H9 (cell line): ENCODE results near the gene EPHA8. TPM values are rescaled to one million over a fixed set of nuclear protein-coding genes. Genes with fewer than 3 reads are reported as not detected.
A peak's percentile ranks its signal among the peaks of the same experiment; 100 is the strongest.

ENCODE experiments used
- DNase-seq: peaks from one replicate; pipeline ENCODE4 v3.0.0-alpha.2; 2017
- H2AFZ ChIP-seq: one replicate; pipeline ENCODE4 v1.6.1; 2013; ENCODE audit warnings: mild to moderate bottlenecking, low read length, control low read depth, moderate library complexity
- H2AK5ac ChIP-seq: 2 replicates; pipeline ENCODE4 v1.6.1; 2013; ENCODE audit warnings: low read length, control low read depth, mixed read lengths; ENCODE audit not compliant: insufficient read length
- H2BK120ac ChIP-seq: one replicate; pipeline ENCODE4 v1.6.1; 2013; ENCODE audit warnings: low read depth, mild to moderate bottlenecking, low read length, control low read depth, inconsistent platforms; ENCODE audit not compliant: poor library complexity, severe bottlenecking
- H2BK12ac ChIP-seq: 2 replicates; pipeline ENCODE4 v1.6.1; 2013; ENCODE audit warnings: low read length, control low read depth, mixed read lengths, low read depth; ENCODE audit not compliant: insufficient read length
- H2BK15ac ChIP-seq: 2 replicates; pipeline ENCODE4 v1.6.1; 2013; ENCODE audit warnings: low read depth, low read length, control low read depth
- H2BK20ac ChIP-seq: one replicate; pipeline ENCODE4 v1.6.1; 2013; ENCODE audit warnings: low read depth, mild to moderate bottlenecking, low read length, control low read depth, inconsistent platforms; ENCODE audit not compliant: poor library complexity, severe bottlenecking
- H2BK5ac ChIP-seq: 2 replicates; pipeline ENCODE4 v1.6.1; 2013; ENCODE audit warnings: low read length, control low read depth, mixed read lengths; ENCODE audit not compliant: insufficient read length
- H3K14ac ChIP-seq: 2 replicates; pipeline ENCODE4 v1.6.1; 2013; ENCODE audit warnings: low read length, control low read depth; ENCODE audit not compliant: insufficient read depth
- H3K18ac ChIP-seq: 2 replicates; pipeline ENCODE4 v1.6.1; 2013; ENCODE audit warnings: low read depth, mild to moderate bottlenecking, mixed read lengths, low read length, control low read depth; ENCODE audit not compliant: insufficient read length
- H3K23ac ChIP-seq: 2 replicates; pipeline ENCODE4 v1.6.1; 2013; ENCODE audit warnings: low read length, control low read depth, mixed read lengths, low read depth; ENCODE audit not compliant: insufficient read length
- H3K23me2 ChIP-seq: 2 replicates; pipeline ENCODE4 v1.6.1; 2013; ENCODE audit warnings: low read depth, mild to moderate bottlenecking, mixed read lengths, low read length, control low read depth; ENCODE audit not compliant: insufficient read length, poor library complexity, severe bottlenecking
- H3K27ac ChIP-seq: 2 replicates; pipeline ENCODE4 v1.5.1; 2013; ENCODE audit warnings: low read length, control low read depth, mixed read lengths, low read depth; ENCODE audit not compliant: insufficient read length
- H3K27me3 ChIP-seq: 2 replicates; pipeline ENCODE4 v1.6.1; 2013; ENCODE audit warnings: low read length, control low read depth, inconsistent platforms; ENCODE audit not compliant: insufficient read depth
- H3K4ac ChIP-seq: 2 replicates; pipeline ENCODE4 v1.6.1; 2013; ENCODE audit warnings: low read depth, mild to moderate bottlenecking, control low read depth, inconsistent platforms, low read length, moderate library complexity
- H3K4me1 ChIP-seq: 2 replicates; pipeline ENCODE4 v1.6.1; 2013; ENCODE audit warnings: low read length, control low read depth, inconsistent platforms; ENCODE audit not compliant: insufficient read depth
- H3K4me2 ChIP-seq: 2 replicates; pipeline ENCODE4 v1.6.1; 2013; ENCODE audit warnings: low read length, control low read depth, mixed read lengths; ENCODE audit not compliant: insufficient read length, insufficient read depth
- H3K56ac ChIP-seq: 2 replicates; pipeline ENCODE4 v1.6.1; 2013; ENCODE audit warnings: low read depth, mild to moderate bottlenecking, mixed read lengths, low read length, control low read depth; ENCODE audit not compliant: insufficient read length
- H3K79me1 ChIP-seq: 2 replicates; pipeline ENCODE4 v1.6.1; 2013; ENCODE audit warnings: low read depth, mild to moderate bottlenecking, moderate library complexity, low read length, control low read depth, inconsistent platforms; ENCODE audit not compliant: insufficient read depth, poor library complexity, severe bottlenecking
- H3K79me2 ChIP-seq: 2 replicates; pipeline ENCODE4 v1.6.1; 2013; ENCODE audit warnings: low read length, control low read depth, inconsistent platforms; ENCODE audit not compliant: insufficient read depth
- H3K9ac ChIP-seq: 2 replicates; pipeline ENCODE4 v1.6.1; 2013; ENCODE audit warnings: low read length, control low read depth, mixed read lengths; ENCODE audit not compliant: insufficient read length; ENCODE audit errors: extremely low read depth
- H3K9me3 ChIP-seq: one replicate; pipeline ENCODE4 v1.6.1; 2013; ENCODE audit warnings: low read depth, low read length, inconsistent platforms; ENCODE audit not compliant: control insufficient read depth
- H3T11ph ChIP-seq: one replicate; pipeline ENCODE4 v1.6.1; 2013; ENCODE audit warnings: mild to moderate bottlenecking, low read length, control low read depth, inconsistent platforms
- H4K20me1 ChIP-seq: one replicate; pipeline ENCODE4 v1.6.1; 2013; ENCODE audit not compliant: control insufficient read depth, insufficient read length, insufficient read depth
- H4K5ac ChIP-seq: 2 replicates; pipeline ENCODE4 v1.6.1; 2013; ENCODE audit warnings: low read depth, mild to moderate bottlenecking, mixed read lengths, low read length, control low read depth; ENCODE audit not compliant: insufficient read length
- H4K8ac ChIP-seq: replicated peaks from 2 replicates; pipeline ENCODE4 v1.6.1; 2013; ENCODE audit warnings: low read length, control low read depth, mixed read lengths, low read depth; ENCODE audit not compliant: insufficient read length
- H4K91ac ChIP-seq: 2 replicates; pipeline ENCODE4 v1.6.1; 2013; ENCODE audit warnings: low read depth, mild to moderate bottlenecking, moderate library complexity, mixed read lengths, low read length, control low read depth; ENCODE audit not compliant: insufficient read length
- H3K27ac Mint-ChIP-seq, 3 experiments: 2 replicates in 2 of 3; 3 replicates in 1 of 3; pipeline ENCODE4 v1.8.0; 2020 to 2021; ENCODE audit warnings: mixed read lengths in 3 of 3, mild to moderate bottlenecking in 1 of 3, moderate library complexity in 1 of 3
- H3K27me3 Mint-ChIP-seq: 2 replicates; pipeline ENCODE4 v1.8.0; 2021; ENCODE audit warnings: low read depth, mild to moderate bottlenecking, moderate library complexity, mixed read lengths
- H3K36me3 Mint-ChIP-seq, 3 experiments: 2 replicates in 2 of 3; 3 replicates in 1 of 3; pipeline ENCODE4 v1.8.0; 2020 to 2021; ENCODE audit warnings: low read depth in 3 of 3, mixed read lengths in 3 of 3; ENCODE audit not compliant: insufficient read depth in 1 of 3
- H3K4me1 Mint-ChIP-seq, 2 experiments: 2 replicates each; pipeline ENCODE4 v1.8.0; 2020; ENCODE audit warnings: mixed read lengths in 2 of 2
- H3K4me3 Mint-ChIP-seq, 2 experiments: 2 replicates in 1 of 2; 3 replicates in 1 of 2; pipeline ENCODE4 v1.8.0; 2020 to 2021; ENCODE audit warnings: mild to moderate bottlenecking in 2 of 2, mixed read lengths in 2 of 2, moderate library complexity in 1 of 2
- H3K9me3 Mint-ChIP-seq, 2 experiments: 2 replicates in 1 of 2; 3 replicates in 1 of 2; pipeline ENCODE4 v1.8.0; 2020; ENCODE audit warnings: mild to moderate bottlenecking in 2 of 2, mixed read lengths in 2 of 2, moderate library complexity in 1 of 2
- WGBS: extraction: QIAGEN DNeasy Blood & Tissue Kit; methylation state at CpG from one replicate; pipeline ENCODE4 v1.1.7; 2013; ENCODE audit warnings: missing lambda C conversion rate, low lambda C conversion rate, mixed read lengths; ENCODE audit not compliant: insufficient read length; ENCODE audit errors: extremely low coverage; 5-methylcytosine and 5-hydroxymethylcytosine counted together
- total RNA-seq: library from RNA; stranded (reverse); gene quantifications from 2 replicates; pipeline ENCODE4 v1.2.1, GENCODE V29; 2021
- TF ChIP-seq, protein P1 (sequence below): fragments of 200-600 bp; sonication (generic); conservative IDR thresholded peaks from 3 replicates; pipeline ENCODE4 v1.8.0; 2021; ENCODE audit warnings: antibody characterized with exemption, mild to moderate bottlenecking

The EPHA8 gene
- total RNA-seq, 1 experiment from 2014 or later, result 3.4 TPM

DNA sequence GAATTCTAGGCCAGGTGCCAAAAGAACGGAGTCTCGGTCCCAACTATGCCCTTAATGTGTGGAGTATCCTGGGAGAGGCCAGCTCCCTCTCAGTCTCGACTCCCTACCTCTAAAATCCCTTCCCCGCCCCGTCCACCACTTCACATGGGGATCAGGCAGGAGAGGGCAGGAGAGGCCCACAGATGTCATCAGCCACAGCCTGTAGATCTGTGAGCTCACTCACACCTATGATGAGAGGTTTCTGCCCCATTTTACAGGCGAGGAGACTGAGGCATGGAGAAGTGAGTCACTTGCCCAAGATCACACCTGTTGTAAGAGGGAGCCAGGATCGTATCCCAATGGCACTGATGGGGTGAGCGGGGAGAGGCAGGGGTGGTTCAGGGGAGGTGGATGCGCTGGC lies 20.4 kb upstream of the EPHA8 start:
- H3K4ac ChIP-seq, result no peak overlapping the region
- H4K91ac ChIP-seq, result no peak overlapping the region
- no peaks in the 10 kb centered on the region for H3K4me1 ChIP-seq
- no peaks in the 10 kb centered on the region for H4K20me1 ChIP-seq
- no peak overlapping the region for H2BK5ac ChIP-seq
- H3K27ac ChIP-seq, result no peak overlapping the region
- H3T11ph ChIP-seq, result no peak overlapping the region
- H3K27me3 ChIP-seq, result no peaks in the 10 kb centered on the region
- H3K36me3 Mint-ChIP-seq, result no peaks in the 10 kb centered on the region
- H4K5ac ChIP-seq, result no peak overlapping the region
- no peak overlapping the region for H2BK20ac ChIP-seq
- no peaks in the 10 kb centered on the region for H3K79me1 ChIP-seq
- H3K27me3 Mint-ChIP-seq, result peaks cover 13% of the 10 kb centered on the region
- no peak overlapping the region for H2BK15ac ChIP-seq
- H3K9me3 ChIP-seq, result no peaks in the 10 kb centered on the region
- no peak overlapping the region for H3K4me3 Mint-ChIP-seq
- no CpG with 5 or more reads among the region's 9 CpGs for WGBS
- no peaks in the 10 kb centered on the region for H3K79me2 ChIP-seq
- no peak overlapping the region for H3K27ac Mint-ChIP-seq
- TF ChIP-seq, protein P1, sequence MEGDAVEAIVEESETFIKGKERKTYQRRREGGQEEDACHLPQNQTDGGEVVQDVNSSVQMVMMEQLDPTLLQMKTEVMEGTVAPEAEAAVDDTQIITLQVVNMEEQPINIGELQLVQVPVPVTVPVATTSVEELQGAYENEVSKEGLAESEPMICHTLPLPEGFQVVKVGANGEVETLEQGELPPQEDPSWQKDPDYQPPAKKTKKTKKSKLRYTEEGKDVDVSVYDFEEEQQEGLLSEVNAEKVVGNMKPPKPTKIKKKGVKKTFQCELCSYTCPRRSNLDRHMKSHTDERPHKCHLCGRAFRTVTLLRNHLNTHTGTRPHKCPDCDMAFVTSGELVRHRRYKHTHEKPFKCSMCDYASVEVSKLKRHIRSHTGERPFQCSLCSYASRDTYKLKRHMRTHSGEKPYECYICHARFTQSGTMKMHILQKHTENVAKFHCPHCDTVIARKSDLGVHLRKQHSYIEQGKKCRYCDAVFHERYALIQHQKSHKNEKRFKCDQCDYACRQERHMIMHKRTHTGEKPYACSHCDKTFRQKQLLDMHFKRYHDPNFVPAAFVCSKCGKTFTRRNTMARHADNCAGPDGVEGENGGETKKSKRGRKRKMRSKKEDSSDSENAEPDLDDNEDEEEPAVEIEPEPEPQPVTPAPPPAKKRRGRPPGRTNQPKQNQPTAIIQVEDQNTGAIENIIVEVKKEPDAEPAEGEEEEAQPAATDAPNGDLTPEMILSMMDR, result peak; percentile 18; the same call in 1 of the 3 replicates
- no peak overlapping the region for H2AFZ ChIP-seq
- H2BK120ac ChIP-seq, result no peak overlapping the region
- H3K23me2 ChIP-seq, result no peaks in the 10 kb centered on the region
- no peak overlapping the region for H4K8ac ChIP-seq
- no peak overlapping the region for H3K4me2 ChIP-seq
- peaks cover 0 to 21% of the 10 kb centered on the region in 2 experiments; a peak in 3 of 4 replicates for H3K4me1 Mint-ChIP-seq
- no peak overlapping the region for H3K23ac ChIP-seq
- no peak overlapping the region for H2BK12ac ChIP-seq
- no peak overlapping the region for H3K56ac ChIP-seq
- H3K18ac ChIP-seq, result no peak overlapping the region
- H3K9me3 Mint-ChIP-seq, result no peaks in the 10 kb centered on the region
- no peak overlapping the region for H2AK5ac ChIP-seq
- no peak for DNase-seq
- H3K9ac ChIP-seq, result no peak overlapping the region
- H3K14ac ChIP-seq, result no peak overlapping the region
